Effector memory CD8-positive, alpha-beta T cell (primary cell): ENCODE data around the gene CDCA7L.

Source experiments
- ATAC-seq: fragments of 150-1000 bp; cut with Tn5 transposase; replicated peaks from 2 replicates; pipeline ENCODE4 v1.10.0; 2021; ENCODE audit warnings: mild to moderate bottlenecking, moderate library complexity
- DNase-seq, 3 experiments: peaks; one replicate each; pipeline ENCODE4 v3.0.0; 2021
- H3K27ac Mint-ChIP-seq, 2 donors: one replicate each; pipeline ENCODE4 v1.8.0; 2022; ENCODE audit warnings: mild to moderate bottlenecking in 2 of 2, mixed read lengths in 2 of 2, moderate library complexity in 2 of 2
- H3K27me3 Mint-ChIP-seq, 2 donors: one replicate each; pipeline ENCODE4 v1.8.0; 2022; ENCODE audit warnings: mixed read lengths in 2 of 2
- H3K36me3 Mint-ChIP-seq: one replicate; pipeline ENCODE4 v1.8.0; 2022; ENCODE audit warnings: mild to moderate bottlenecking, moderate library complexity, mixed read lengths; ENCODE audit not compliant: insufficient read depth
- H3K4me1 Mint-ChIP-seq, 2 donors: one replicate each; pipeline ENCODE4 v1.8.0; 2022; ENCODE audit warnings: low read depth in 2 of 2, mixed read lengths in 2 of 2
- H3K4me3 Mint-ChIP-seq, 2 donors: one replicate each; pipeline ENCODE4 v1.8.0; 2022; ENCODE audit warnings: mild to moderate bottlenecking in 2 of 2, mixed read lengths in 2 of 2, moderate library complexity in 2 of 2
- H3K9me3 Mint-ChIP-seq, 2 donors: one replicate each; pipeline ENCODE4 v1.8.0; 2022; ENCODE audit warnings: mixed read lengths in 2 of 2
- total RNA-seq, 9 experiments: gene quantifications; one replicate each; lab custom pipeline; 2026; lab: John Stamatoyannopoulos, UW

The CDCA7L gene
- total RNA-seq, result 2.0 to 26.6 (median 6.9) reads per million in 9 experiments

GRCh38 chr7:21945454-21946221, at the start of gene CDCA7L:
Gene CDCA7L (minus strand): TSS chr7:21945899. CDS start chr7:21945804, 95 bp downstream.
- Mint-ChIP-seq H3K27me3 (peaks cover 22 to 23% of the 10 kb centered on the region in 2 donors), H3K36me3 (peaks cover 3% of the 10 kb centered on the region), H3K9me3 (no peaks in the 10 kb centered on the region), H3K4me1 (peaks cover 0 to 3% of the 10 kb centered on the region in 2 donors), H3K27ac (peak within 1 kb of the TSS in 1 of 2 donors; percentile 54), H3K4me3 (peak within 1 kb of the TSS; percentile 64 to 72)
- ATAC-seq (peak; percentile 77), DNase-seq (peak in 2 of 3 experiments; percentile 3 to 11)

- Mint-ChIP-seq H3K9me3 (no peaks in the 10 kb centered on the region), H3K4me3 (no peak overlapping the region), H3K4me1 (no peaks in the 10 kb centered on the region), H3K36me3 (peaks cover 3% of the 10 kb centered on the region), H3K27ac (no peak overlapping the region), H3K27me3 (peaks cover 8 to 26% of the 10 kb centered on the region in 2 donors)
- DNase-seq, result no peak
- no peak for ATAC-seq
Measured at GRCh38 chr7:21986096-21986495, 40.4 kb upstream of the CDCA7L start.

GRCh38 chr7:21984042-21984441, 38.3 kb upstream of the CDCA7L start:
- no peak overlapping the region for H3K27ac Mint-ChIP-seq
- H3K9me3 Mint-ChIP-seq, result no peaks in the 10 kb centered on the region
- H3K4me3 Mint-ChIP-seq, result no peak overlapping the region
- peaks cover 8 to 23% of the 10 kb centered on the region in 2 donors for H3K27me3 Mint-ChIP-seq
- ATAC-seq, result no peak
- peaks cover 3% of the 10 kb centered on the region for H3K36me3 Mint-ChIP-seq
- no peaks in the 10 kb centered on the region for H3K4me1 Mint-ChIP-seq
- no peak for DNase-seq

- no peak for DNase-seq
- Mint-ChIP-seq H3K36me3 (peaks cover 3% of the 10 kb centered on the region), H3K27me3 (peaks cover 8 to 23% of the 10 kb centered on the region in 2 donors), H3K9me3 (no peaks in the 10 kb centered on the region), H3K4me1 (no peaks in the 10 kb centered on the region), H3K27ac (no peak overlapping the region), H3K4me3 (no peak overlapping the region)
- no peak for ATAC-seq
Measured at GRCh38 chr7:21983056-21983455, 37.4 kb upstream of the CDCA7L start.

- Mint-ChIP-seq H3K4me1 (no peaks in the 10 kb centered on the region), H3K27ac (no peak overlapping the region), H3K36me3 (no peaks in the 10 kb centered on the region), H3K27me3 (peaks cover 5 to 23% of the 10 kb centered on the region in 2 donors), H3K4me3 (no peak overlapping the region), H3K9me3 (no peaks in the 10 kb centered on the region)
- ATAC-seq, result no peak
- no peak for DNase-seq
Measured at GRCh38 chr7:21981524-21981923, 35.8 kb upstream of the CDCA7L start.

GRCh38 chr7:21980926-21981500, 35.3 kb upstream of the CDCA7L start:
- Mint-ChIP-seq H3K9me3 (no peaks in the 10 kb centered on the region), H3K36me3 (no peaks in the 10 kb centered on the region), H3K4me1 (no peaks in the 10 kb centered on the region), H3K27me3 (peaks cover under 1 to 18% of the 10 kb centered on the region in 2 donors), H3K4me3 (no peak overlapping the region), H3K27ac (no peak overlapping the region)
- ATAC-seq (no peak), DNase-seq (no peak)

- Mint-ChIP-seq H3K4me1 (peaks cover 4 to 5% of the 10 kb centered on the region in 2 donors), H3K4me3 (no peak overlapping the region), H3K27ac (no peak overlapping the region), H3K27me3 (peaks cover 8 to 9% of the 10 kb centered on the region in 2 donors), H3K36me3 (no peaks in the 10 kb centered on the region), H3K9me3 (no peaks in the 10 kb centered on the region)
- no peak for ATAC-seq
- DNase-seq, result no peak
Measured at GRCh38 chr7:21972397-21972784, 26.7 kb upstream of the CDCA7L start.

- Mint-ChIP-seq H3K27me3 (peaks cover 8 to 9% of the 10 kb centered on the region in 2 donors), H3K4me1 (peaks cover 4 to 5% of the 10 kb centered on the region in 2 donors), H3K4me3 (no peak overlapping the region), H3K27ac (no peak overlapping the region), H3K36me3 (no peaks in the 10 kb centered on the region), H3K9me3 (no peaks in the 10 kb centered on the region)
- ATAC-seq (no peak), DNase-seq (no peak)
Measured at GRCh38 chr7:21971780-21972396, 26.2 kb upstream of the CDCA7L start.

GRCh38 chr7:21969822-21970221, 24.1 kb upstream of the CDCA7L start:
- DNase-seq, result no peak
- peaks cover 4 to 5% of the 10 kb centered on the region in 2 donors for H3K4me1 Mint-ChIP-seq
- no peak for ATAC-seq

GRCh38 chr7:21967598-21968003, 21.9 kb upstream of the CDCA7L start:
- H3K4me3 Mint-ChIP-seq, result peak overlapping the region; percentile 42 to 48
- H3K27me3 Mint-ChIP-seq, result peaks cover 9 to 26% of the 10 kb centered on the region in 2 donors
- H3K36me3 Mint-ChIP-seq, result no peaks in the 10 kb centered on the region
- DNase-seq (peak; percentile 5 to 8 (median 5)), ATAC-seq (peak; percentile 69)
- H3K4me1 Mint-ChIP-seq, result peaks cover 4 to 5% of the 10 kb centered on the region in 2 donors
- no peaks in the 10 kb centered on the region for H3K9me3 Mint-ChIP-seq
- peak overlapping the region in 1 of 2 donors; percentile 80 for H3K27ac Mint-ChIP-seq

More at GRCh38 chr7:21969822-21970221, 24.1 kb upstream of the CDCA7L start:
- peaks cover 16 to 18% of the 10 kb centered on the region in 2 donors for H3K27me3 Mint-ChIP-seq
- no peak overlapping the region for H3K4me3 Mint-ChIP-seq
- H3K27ac Mint-ChIP-seq, result no peak overlapping the region
- no peaks in the 10 kb centered on the region for H3K9me3 Mint-ChIP-seq
- H3K36me3 Mint-ChIP-seq, result no peaks in the 10 kb centered on the region

GRCh38 chr7:21966271-21966670, 20.6 kb upstream of the CDCA7L start:
- Mint-ChIP-seq H3K36me3 (no peaks in the 10 kb centered on the region), H3K27ac (no peak overlapping the region), H3K4me3 (no peak overlapping the region), H3K27me3 (peaks cover 12 to 25% of the 10 kb centered on the region in 2 donors), H3K4me1 (peaks cover 4 to 5% of the 10 kb centered on the region in 2 donors), H3K9me3 (no peaks in the 10 kb centered on the region)
- DNase-seq (no peak), ATAC-seq (peak; percentile 36)

- no peak overlapping the region for H3K4me3 Mint-ChIP-seq
Measured at GRCh38 chr7:21965291-21965690, 19.6 kb upstream of the CDCA7L start.

GRCh38 chr7:21962677-21963076, 17.0 kb upstream of the CDCA7L start:
- Mint-ChIP-seq H3K4me3 (no peak overlapping the region), H3K9me3 (no peaks in the 10 kb centered on the region), H3K4me1 (peaks cover 2% of the 10 kb centered on the region in 2 donors), H3K27ac (no peak overlapping the region), H3K27me3 (peaks cover 18 to 41% of the 10 kb centered on the region in 2 donors), H3K36me3 (no peaks in the 10 kb centered on the region)
- no peak for ATAC-seq
- no peak for DNase-seq

More at GRCh38 chr7:21965291-21965690, 19.6 kb upstream of the CDCA7L start:
- ATAC-seq, result no peak
- Mint-ChIP-seq H3K27ac (no peak overlapping the region), H3K9me3 (no peaks in the 10 kb centered on the region), H3K27me3 (peaks cover 15 to 30% of the 10 kb centered on the region in 2 donors), H3K36me3 (no peaks in the 10 kb centered on the region), H3K4me1 (peaks cover 4 to 5% of the 10 kb centered on the region in 2 donors)
- no peak for DNase-seq
